NCI-H2107 treated with DMSO at 0.1 percent for 48 hours (cell line): Measurements from ENCODE around the gene CLEC11A.

Experiments used
- DNase-seq: peaks from one replicate; lab custom pipeline; 2025; ENCODE audit not compliant: unreplicated experiment; lab: John Stamatoyannopoulos, UW

The CLEC11A gene

GRCh38 chr19:50723069-50723468 is at the start of gene CLEC11A:
CLEC11A (plus strand) TSS chr19:50723364; CDS start chr19:50723526, 162 bp downstream.
- no peak for DNase-seq

GRCh38 chr19:50676625-50677197 is 46.5 kb upstream of the CLEC11A start:
- DNase-seq = no peak

- DNase-seq = no peak
Measured at GRCh38 chr19:50677636-50678035, 45.5 kb upstream of the CLEC11A start.

GRCh38 chr19:50678323-50678722 is 44.8 kb upstream of the CLEC11A start:
- no peak for DNase-seq

- DNase-seq = no peak
Measured at GRCh38 chr19:50679177-50680125, 43.7 kb upstream of the CLEC11A start.

- no peak for DNase-seq
Measured at GRCh38 chr19:50686310-50687032, 36.7 kb upstream of the CLEC11A start.

GRCh38 chr19:50688766-50689165 is 34.4 kb upstream of the CLEC11A start:
- no peak for DNase-seq

- DNase-seq = no peak
Measured at GRCh38 chr19:50690439-50690838, 32.7 kb upstream of the CLEC11A start.

- no peak for DNase-seq
Measured at GRCh38 chr19:50693064-50693975, 29.8 kb upstream of the CLEC11A start.

- DNase-seq = no peak
Measured at GRCh38 chr19:50694815-50695145, 28.4 kb upstream of the CLEC11A start.

GRCh38 chr19:50695251-50696093 is 27.7 kb upstream of the CLEC11A start:
- DNase-seq = no peak

GRCh38 chr19:50696094-50696483 is 27.1 kb upstream of the CLEC11A start:
- no peak for DNase-seq

- DNase-seq = no peak
Measured at GRCh38 chr19:50697414-50698124, 25.6 kb upstream of the CLEC11A start.

GRCh38 chr19:50701367-50701985 is 21.7 kb upstream of the CLEC11A start:
- DNase-seq = no peak

- no peak for DNase-seq
Measured at GRCh38 chr19:50702158-50702870, 20.9 kb upstream of the CLEC11A start.

- no peak for DNase-seq
Measured at GRCh38 chr19:50702871-50703829, 20.0 kb upstream of the CLEC11A start.
